Measurements from ENCODE around the gene ELL.

ELL gene

DNA sequence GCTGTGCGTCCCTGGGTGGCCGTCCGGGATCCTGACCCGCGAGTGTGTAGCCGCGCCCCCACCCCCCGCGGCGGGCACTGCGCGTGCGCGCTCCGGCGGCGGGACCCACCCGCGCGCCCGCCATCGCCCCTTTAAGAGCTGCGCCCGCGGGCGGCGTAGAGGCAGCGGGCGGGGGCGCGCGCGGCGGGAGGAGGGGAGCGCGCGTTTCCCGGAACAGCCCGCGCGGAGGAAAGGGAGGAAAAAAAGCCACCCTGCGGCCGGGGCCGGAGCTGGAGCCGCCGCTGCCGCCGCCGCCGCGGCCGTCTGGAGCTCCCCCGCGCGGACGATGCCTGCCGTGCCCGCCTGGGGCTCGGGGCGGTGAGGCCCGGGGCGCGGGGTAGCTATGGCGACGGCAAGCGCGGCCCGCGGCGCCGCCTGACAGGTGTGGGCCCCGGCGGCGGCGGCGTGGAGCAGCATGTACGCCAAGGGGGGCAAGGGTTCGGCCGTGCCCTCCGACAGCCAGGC is 102.6 kb downstream of the ELL start, which contains the start of gene SSBP4:
Gene SSBP4 (plus strand): TSS at position 204 of the 504 bp plus-strand sequence. CDS start 251 bp downstream, at position 455.
- Histone ChIP-seq H3K9me3 (ENCODE audit: control insufficient read depth in 1 of 2, low read length in 2 of 2) (no peaks in the 10 kb centered on the region), H3K4me3 (ENCODE audit: low read depth in 1 of 2, low read length in 2 of 2) (peak within 1 kb of the TSS; percentile 46 to 72), H3K27ac (ENCODE audit: low read length) (peak within 1 kb of the TSS; percentile 51), H3K27me3 (ENCODE audit: low read depth, low read length) (peaks cover 6% of the 10 kb centered on the region), H3K4me1 (ENCODE audit: control insufficient read depth in 1 of 2, insufficient read depth in 2 of 2, low read length in 2 of 2) (peaks cover 13 to 66% of the 10 kb centered on the region in 2 donors), H3K36me3 (ENCODE audit: control insufficient read depth in 1 of 2, insufficient read depth in 2 of 2, low read length in 2 of 2) (no peaks in the 10 kb centered on the region)

DNA sequence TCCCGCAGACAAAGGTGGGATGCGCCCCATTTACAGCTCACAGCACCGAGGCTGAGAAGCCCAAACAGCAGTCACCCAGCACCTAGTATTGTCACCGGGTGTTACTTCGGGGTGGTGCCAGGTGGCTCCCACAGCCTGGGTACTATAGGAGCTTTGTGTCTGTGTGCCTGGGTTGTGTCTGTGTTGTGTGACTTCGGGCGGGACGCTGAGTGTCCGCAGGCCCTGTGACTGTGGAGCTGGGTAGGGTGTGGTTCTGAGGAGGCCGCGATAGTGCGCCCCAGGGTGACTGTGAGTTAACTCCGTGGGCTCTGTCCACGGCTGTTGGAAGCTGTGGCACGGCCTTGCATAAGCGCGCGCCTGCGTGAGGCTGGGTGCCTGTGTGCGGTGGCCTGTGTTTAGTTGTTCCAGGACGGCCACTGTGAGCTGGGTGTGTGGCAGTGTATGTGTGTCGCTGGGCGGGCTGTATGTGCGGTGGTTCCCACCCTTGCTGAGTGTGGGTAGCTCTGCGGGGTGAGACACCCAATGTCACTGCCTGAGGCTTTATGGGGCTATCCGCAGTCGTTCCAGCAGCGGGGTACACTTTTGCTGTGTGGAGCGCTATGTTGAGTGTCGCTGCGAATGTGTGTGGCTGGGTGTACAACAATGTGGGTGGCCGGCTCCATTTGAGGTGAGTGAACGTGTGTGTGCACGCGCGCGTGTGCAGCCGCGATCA is 103.2 kb downstream of the ELL start:
- Histone ChIP-seq H3K36me3 (ENCODE audit: control insufficient read depth in 1 of 2, insufficient read depth in 2 of 2, low read length in 2 of 2) (no peaks in the 10 kb centered on the region), H3K27me3 (ENCODE audit: low read depth, low read length) (peaks cover 6% of the 10 kb centered on the region), H3K4me3 (ENCODE audit: low read depth in 1 of 2, low read length in 2 of 2) (peak overlapping the region; percentile 46 to 72)

DNA sequence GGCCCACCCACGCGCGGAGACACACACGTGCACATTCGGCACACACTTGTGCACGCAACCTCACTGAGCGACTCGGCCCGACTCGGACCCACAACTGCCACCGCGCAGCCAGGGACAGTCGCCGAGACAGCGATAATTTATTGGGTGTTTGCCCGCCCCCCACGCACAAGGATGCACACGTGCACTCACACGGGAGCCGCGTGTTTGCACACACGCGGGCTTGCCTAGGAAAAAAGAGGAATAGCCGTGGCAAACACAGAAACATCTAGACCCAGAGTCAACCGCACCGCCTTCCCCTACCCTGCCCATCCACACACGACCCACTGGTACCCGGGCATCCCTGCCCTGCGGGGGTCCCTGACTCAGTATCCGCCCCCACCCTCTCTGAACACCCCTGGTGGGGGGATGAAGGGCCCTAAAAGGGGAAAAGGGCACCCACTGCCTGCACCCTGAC is 103.8 kb downstream of the ELL start:
- no peaks in the 10 kb centered on the region for H3K9me3 ChIP-seq (ENCODE audit: control insufficient read depth in 1 of 2, low read length in 2 of 2)
- H3K36me3 ChIP-seq (ENCODE audit: control insufficient read depth in 1 of 2, insufficient read depth in 2 of 2, low read length in 2 of 2) = no peaks in the 10 kb centered on the region
- peak overlapping the region; percentile 51 for H3K27ac ChIP-seq (ENCODE audit: low read length)
- H3K27me3 ChIP-seq (ENCODE audit: low read depth, low read length) = peaks cover 6% of the 10 kb centered on the region
- peak overlapping the region in 1 of 2 donors; percentile 72 for H3K4me3 ChIP-seq (ENCODE audit: low read depth in 1 of 2, low read length in 2 of 2)
- H3K4me1 ChIP-seq (ENCODE audit: control insufficient read depth in 1 of 2, insufficient read depth in 2 of 2, low read length in 2 of 2) = peaks cover 13 to 62% of the 10 kb centered on the region in 2 donors

More for the DNA sequence above, 103.2 kb downstream of the ELL start:
- H3K27ac ChIP-seq (ENCODE audit: low read length) = peak overlapping the region; percentile 51
- H3K4me1 ChIP-seq (ENCODE audit: control insufficient read depth in 1 of 2, insufficient read depth in 2 of 2, low read length in 2 of 2) = peaks cover 13 to 64% of the 10 kb centered on the region in 2 donors
- no peaks in the 10 kb centered on the region for H3K9me3 ChIP-seq (ENCODE audit: control insufficient read depth in 1 of 2, low read length in 2 of 2)

DNA sequence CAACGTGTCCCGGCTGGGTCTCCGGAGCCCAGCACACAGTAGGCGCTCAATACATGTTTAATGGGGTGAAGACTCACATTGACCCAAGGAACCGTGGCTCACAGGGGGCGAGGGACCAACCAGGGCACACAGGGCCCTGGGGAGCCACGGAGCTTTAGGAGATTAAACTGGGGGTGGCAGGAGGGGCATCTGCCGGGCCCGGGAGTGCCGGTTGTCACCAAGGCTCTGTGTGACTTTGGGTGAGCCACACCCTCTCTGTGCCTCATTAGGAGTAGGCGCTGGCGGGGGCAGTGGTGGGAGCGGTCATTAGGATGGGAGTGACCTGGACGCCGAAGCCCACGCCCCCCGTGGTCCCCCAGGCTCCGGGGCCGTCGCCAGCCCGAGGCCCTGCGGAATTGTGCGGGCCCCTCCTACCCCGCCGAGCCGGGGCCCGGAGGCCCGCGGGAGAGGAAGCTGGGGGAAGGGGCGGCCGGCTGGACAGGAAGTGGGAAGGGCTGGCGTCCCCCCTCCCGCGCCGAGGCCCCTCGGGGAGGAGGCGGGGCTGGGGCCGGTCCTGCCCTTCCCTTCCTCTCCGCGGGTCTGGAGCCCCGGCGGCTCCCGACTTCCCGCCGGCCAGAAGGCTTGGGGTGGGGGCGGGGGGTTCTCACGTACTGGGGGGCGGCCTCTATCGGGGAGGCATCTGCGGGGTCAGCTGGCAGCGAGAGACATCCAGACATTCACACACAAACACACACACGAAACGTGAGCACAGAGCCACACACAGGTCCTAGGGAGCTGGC is 104.4 kb downstream of the ELL start:
- Histone ChIP-seq H3K4me1 (ENCODE audit: control insufficient read depth in 1 of 2, insufficient read depth in 2 of 2, low read length in 2 of 2) (peaks cover 13 to 62% of the 10 kb centered on the region in 2 donors), H3K27ac (ENCODE audit: low read length) (peak overlapping the region; percentile 87), H3K9me3 (ENCODE audit: control insufficient read depth in 1 of 2, low read length in 2 of 2) (no peaks in the 10 kb centered on the region), H3K27me3 (ENCODE audit: low read depth, low read length) (peaks cover 6% of the 10 kb centered on the region), H3K36me3 (ENCODE audit: control insufficient read depth in 1 of 2, insufficient read depth in 2 of 2, low read length in 2 of 2) (no peaks in the 10 kb centered on the region), H3K4me3 (ENCODE audit: low read depth in 1 of 2, low read length in 2 of 2) (peak overlapping the region; percentile 55 to 72)

DNA sequence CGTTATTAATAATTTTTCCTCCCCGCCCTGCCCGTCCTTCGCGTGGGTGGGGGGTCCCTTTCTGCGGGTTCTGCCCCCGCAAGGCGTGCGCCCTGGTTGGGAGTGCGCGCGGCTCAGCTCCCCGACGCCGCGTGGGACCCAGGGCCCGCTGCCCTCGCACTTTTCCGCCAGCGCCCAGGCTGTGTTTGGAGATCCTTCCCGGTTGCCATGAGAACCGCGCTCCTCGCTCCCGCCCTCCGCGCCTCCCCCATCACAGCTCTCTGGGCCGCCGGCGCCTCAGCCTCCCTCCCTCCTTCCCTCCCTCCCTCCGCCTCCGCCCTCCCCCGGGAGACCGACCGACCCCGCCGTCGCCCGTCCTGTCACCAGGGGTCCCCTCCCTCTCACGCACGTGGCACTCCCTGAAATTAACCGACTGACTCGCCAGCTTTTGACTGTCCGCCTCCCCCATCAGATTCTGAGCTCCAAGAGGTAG is 105.1 kb downstream of the ELL start:
- Histone ChIP-seq H3K4me3 (ENCODE audit: low read depth in 1 of 2, low read length in 2 of 2) (peak overlapping the region; percentile 55 to 72), H3K27me3 (ENCODE audit: low read depth, low read length) (peaks cover 6% of the 10 kb centered on the region), H3K4me1 (ENCODE audit: control insufficient read depth in 1 of 2, insufficient read depth in 2 of 2, low read length in 2 of 2) (peaks cover 13 to 62% of the 10 kb centered on the region in 2 donors), H3K36me3 (ENCODE audit: control insufficient read depth in 1 of 2, insufficient read depth in 2 of 2, low read length in 2 of 2) (no peaks in the 10 kb centered on the region), H3K27ac (ENCODE audit: low read length) (peak overlapping the region; percentile 87), H3K9me3 (ENCODE audit: control insufficient read depth in 1 of 2, low read length in 2 of 2) (no peaks in the 10 kb centered on the region)

DNA sequence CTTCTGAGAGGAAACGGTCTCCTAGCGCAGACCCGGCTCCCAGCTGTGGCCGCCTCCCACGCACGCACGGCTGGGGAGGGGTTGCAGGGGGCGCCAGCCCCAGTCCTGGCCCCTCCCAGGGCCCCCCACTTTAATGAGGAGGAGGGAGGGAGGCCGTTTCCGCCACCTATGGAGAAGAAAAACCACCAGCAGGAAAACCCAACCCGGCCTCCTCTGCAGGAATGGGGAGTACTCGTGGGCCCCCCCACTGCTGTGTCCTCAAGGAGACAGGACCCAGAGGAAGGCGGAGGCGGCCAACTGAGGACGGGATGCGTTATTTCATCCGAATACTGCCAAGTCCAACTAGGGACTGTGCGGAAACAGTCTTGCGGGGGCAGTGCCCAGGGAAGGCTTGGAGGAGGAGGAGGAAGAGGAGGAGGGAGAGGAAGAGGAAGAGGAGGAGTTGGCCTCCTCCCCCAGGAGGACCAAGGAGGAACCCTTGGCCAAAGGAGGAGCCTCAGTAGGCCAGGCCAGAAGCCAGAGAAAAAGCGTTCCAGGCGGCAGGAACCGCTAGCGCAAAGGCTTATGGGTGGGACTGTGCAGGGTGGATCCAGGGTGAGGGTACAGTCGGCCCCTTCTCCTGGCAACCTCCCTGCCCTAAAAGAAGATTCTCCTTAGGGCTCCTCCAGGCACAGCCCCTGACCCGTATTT is 106.5 kb downstream of the ELL start:
- peaks cover 6% of the 10 kb centered on the region for H3K27me3 ChIP-seq (ENCODE audit: low read depth, low read length)
- no peaks in the 10 kb centered on the region for H3K9me3 ChIP-seq (ENCODE audit: control insufficient read depth in 1 of 2, low read length in 2 of 2)
- H3K4me1 ChIP-seq (ENCODE audit: control insufficient read depth in 1 of 2, insufficient read depth in 2 of 2, low read length in 2 of 2) = peaks cover 13 to 54% of the 10 kb centered on the region in 2 donors
- peak overlapping the region; percentile 37 to 72 for H3K4me3 ChIP-seq (ENCODE audit: low read depth in 1 of 2, low read length in 2 of 2)
- no peaks in the 10 kb centered on the region for H3K36me3 ChIP-seq (ENCODE audit: control insufficient read depth in 1 of 2, insufficient read depth in 2 of 2, low read length in 2 of 2)
- H3K27ac ChIP-seq (ENCODE audit: low read length) = peak overlapping the region; percentile 72

DNA sequence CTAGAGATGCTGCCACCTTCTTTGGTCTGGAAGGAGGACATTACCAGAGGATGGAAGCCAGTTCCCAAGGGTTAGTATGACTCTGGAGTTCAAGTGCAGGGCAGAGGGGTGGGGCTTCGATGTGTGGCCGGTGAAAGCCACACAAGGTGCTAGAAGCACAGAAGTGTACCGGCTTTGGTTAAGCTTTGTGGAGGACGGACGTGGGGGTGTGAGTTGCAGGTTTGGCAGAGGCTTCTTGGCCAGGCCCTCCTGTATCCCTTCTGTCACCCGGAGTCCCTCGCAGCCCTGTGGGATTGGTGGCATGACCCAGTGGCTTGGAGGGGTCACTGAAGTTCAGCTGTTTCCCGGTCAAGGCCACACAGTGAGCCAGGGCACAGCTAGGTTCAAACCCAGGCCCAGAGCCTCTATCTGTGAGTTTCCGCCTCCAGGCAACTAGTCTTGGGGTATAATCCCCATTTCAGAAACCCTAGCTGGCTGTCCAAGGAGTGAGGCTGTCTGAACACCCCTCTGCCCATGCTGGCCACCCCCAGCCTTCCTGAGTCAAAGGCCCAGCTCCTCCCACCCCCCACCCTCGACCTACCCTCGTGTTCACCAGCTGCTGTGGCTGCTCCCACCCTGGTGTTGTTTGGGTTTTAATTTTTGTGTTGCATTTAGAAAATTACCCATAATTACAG is 107.2 kb downstream of the ELL start:
- peaks cover 13 to 51% of the 10 kb centered on the region in 2 donors for H3K4me1 ChIP-seq (ENCODE audit: control insufficient read depth in 1 of 2, insufficient read depth in 2 of 2, low read length in 2 of 2)
- H3K4me3 ChIP-seq (ENCODE audit: low read depth in 1 of 2, low read length in 2 of 2) = peak overlapping the region; percentile 37 to 72

DNA sequence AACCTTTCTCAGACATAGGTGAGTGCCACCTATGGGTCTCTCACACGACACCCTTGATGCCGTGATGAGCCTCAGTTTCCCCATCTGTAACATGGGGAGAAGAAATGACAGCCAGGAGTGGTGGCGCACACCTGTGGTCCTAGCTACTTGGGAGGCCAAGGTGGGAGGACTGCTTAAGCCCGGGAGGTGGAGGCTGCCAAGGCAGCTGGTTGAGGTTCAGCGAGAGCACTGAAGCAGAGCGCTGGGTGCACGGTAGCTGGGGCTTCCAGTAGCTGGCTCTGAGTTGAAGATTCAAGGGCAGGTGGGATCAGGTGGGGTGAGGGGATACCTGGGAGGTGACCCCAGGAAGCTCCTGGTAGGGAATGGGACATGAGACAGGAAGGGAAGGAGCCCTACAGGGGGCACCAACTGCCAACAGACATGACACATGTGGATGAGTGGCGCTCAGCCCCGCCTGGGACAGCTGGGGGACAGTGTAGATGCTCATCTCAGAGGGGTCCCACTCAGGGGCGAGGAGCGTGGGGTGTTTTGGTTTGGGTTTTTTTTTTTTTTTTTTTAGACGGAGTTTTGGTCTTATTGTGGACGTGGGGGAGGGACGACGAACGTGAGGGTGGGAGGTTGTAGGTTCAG is 109.1 kb downstream of the ELL start:
- Histone ChIP-seq H3K4me3 (ENCODE audit: low read depth in 1 of 2, low read length in 2 of 2) (no peak overlapping the region), H3K27me3 (ENCODE audit: low read depth, low read length) (peaks cover 6% of the 10 kb centered on the region), H3K27ac (ENCODE audit: low read length) (no peak overlapping the region), H3K36me3 (ENCODE audit: control insufficient read depth in 1 of 2, insufficient read depth in 2 of 2, low read length in 2 of 2) (no peaks in the 10 kb centered on the region), H3K4me1 (ENCODE audit: control insufficient read depth in 1 of 2, insufficient read depth in 2 of 2, low read length in 2 of 2) (peaks cover 6 to 38% of the 10 kb centered on the region in 2 donors), H3K9me3 (ENCODE audit: control insufficient read depth in 1 of 2, low read length in 2 of 2) (no peaks in the 10 kb centered on the region)

More for the DNA sequence above, 107.2 kb downstream of the ELL start:
- peak overlapping the region; percentile 72 for H3K27ac ChIP-seq (ENCODE audit: low read length)
- no peaks in the 10 kb centered on the region for H3K9me3 ChIP-seq (ENCODE audit: control insufficient read depth in 1 of 2, low read length in 2 of 2)
- H3K27me3 ChIP-seq (ENCODE audit: low read depth, low read length) = peaks cover 6% of the 10 kb centered on the region
- H3K36me3 ChIP-seq (ENCODE audit: control insufficient read depth in 1 of 2, insufficient read depth in 2 of 2, low read length in 2 of 2) = no peaks in the 10 kb centered on the region

DNA sequence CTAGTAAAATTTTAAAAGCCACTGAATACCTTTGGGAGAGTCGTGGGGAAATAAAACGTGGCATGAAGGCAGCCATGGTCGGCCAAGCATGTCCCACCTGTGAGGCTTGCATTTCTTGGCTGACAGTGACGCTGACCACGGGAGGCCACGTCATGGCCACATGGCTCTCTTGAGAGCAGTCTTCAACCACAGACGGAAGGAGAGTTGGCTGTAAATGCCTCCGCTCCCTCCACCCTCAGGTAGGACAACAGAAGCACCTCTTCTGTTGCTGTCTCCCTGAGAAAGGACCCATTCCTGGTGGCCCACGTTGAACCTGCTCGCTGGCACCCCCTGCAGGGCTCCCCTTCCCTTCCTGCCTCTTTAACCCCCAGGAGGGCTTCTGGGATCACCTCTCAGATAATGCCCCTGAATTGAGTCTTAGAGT is 113.8 kb downstream of the ELL start:
- no peaks in the 10 kb centered on the region for H3K27me3 ChIP-seq (ENCODE audit: low read depth, low read length)
- H3K4me3 ChIP-seq (ENCODE audit: low read depth in 1 of 2, low read length in 2 of 2) = no peak overlapping the region
- H3K9me3 ChIP-seq (ENCODE audit: control insufficient read depth in 1 of 2, low read length in 2 of 2) = no peaks in the 10 kb centered on the region
- H3K36me3 ChIP-seq (ENCODE audit: control insufficient read depth in 1 of 2, insufficient read depth in 2 of 2, low read length in 2 of 2) = no peaks in the 10 kb centered on the region
- no peak overlapping the region for H3K27ac ChIP-seq (ENCODE audit: low read length)
- no peaks in the 10 kb centered on the region for H3K4me1 ChIP-seq (ENCODE audit: control insufficient read depth in 1 of 2, insufficient read depth in 2 of 2, low read length in 2 of 2)

DNA sequence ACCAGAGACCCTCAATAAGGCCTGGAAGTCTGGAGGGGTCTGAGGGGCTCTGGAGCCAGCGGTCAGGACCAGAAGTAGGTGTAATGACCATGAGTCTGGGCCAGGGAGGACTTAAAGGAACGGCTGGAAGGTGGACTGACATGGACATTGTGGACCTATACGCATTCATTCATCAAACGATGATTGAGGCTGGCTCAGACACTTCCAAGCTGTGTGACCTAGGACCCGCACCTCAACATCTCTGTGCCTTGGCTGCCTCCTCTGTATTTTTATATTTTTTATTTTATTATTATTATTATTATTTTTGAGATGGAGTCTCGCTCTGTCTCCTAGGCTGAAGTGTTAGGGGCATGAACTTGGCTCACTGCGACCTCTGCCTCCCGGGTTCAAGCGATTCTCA is 115.1 kb downstream of the ELL start:
- Histone ChIP-seq H3K9me3 (ENCODE audit: control insufficient read depth in 1 of 2, low read length in 2 of 2) (no peaks in the 10 kb centered on the region), H3K4me1 (ENCODE audit: control insufficient read depth in 1 of 2, insufficient read depth in 2 of 2, low read length in 2 of 2) (peaks cover 0 to 5% of the 10 kb centered on the region in 2 donors), H3K27me3 (ENCODE audit: low read depth, low read length) (no peaks in the 10 kb centered on the region), H3K27ac (ENCODE audit: low read length) (no peak overlapping the region), H3K4me3 (ENCODE audit: low read depth in 1 of 2, low read length in 2 of 2) (no peak overlapping the region), H3K36me3 (ENCODE audit: control insufficient read depth in 1 of 2, insufficient read depth in 2 of 2, low read length in 2 of 2) (no peaks in the 10 kb centered on the region)
